Liver (tissue), 9 donors: ENCODE results near the gene ASB11. TPM values are rescaled to one million over a fixed set of nuclear protein-coding genes. Genes with fewer than 3 reads are reported as not detected.

ENCODE experiments used
- DNase-seq: peaks from one replicate; pipeline ENCODE4 v3.0.0-alpha.2; 2017; ENCODE audit warnings: low spot score
- H3K27ac ChIP-seq, 2 donors: one replicate each; pipeline ENCODE4 v1.7.0; 2013; ENCODE audit warnings: inconsistent platforms in 2 of 2, low read length in 2 of 2, control low read depth in 1 of 2, low read depth in 1 of 2, mild to moderate bottlenecking in 1 of 2
- H3K27me3 ChIP-seq, 4 donors: one replicate each; pipeline versions ENCODE4 v1.6.1 to v1.7.0; 2013; ENCODE audit warnings: low read length in 3 of 4, inconsistent platforms in 1 of 4, mild to moderate bottlenecking in 1 of 4, moderate library complexity in 1 of 4; ENCODE audit not compliant: control insufficient read depth in 4 of 4, insufficient read depth in 4 of 4
- H3K36me3 ChIP-seq, 4 donors: one replicate each; pipeline versions ENCODE4 v1.6.1 to v1.7.0; 2013; ENCODE audit warnings: low read length in 3 of 4, mild to moderate bottlenecking in 3 of 4, low read depth in 1 of 4, moderate library complexity in 1 of 4; ENCODE audit not compliant: control insufficient read depth in 4 of 4, insufficient read depth in 3 of 4
- H3K4me1 ChIP-seq, 4 donors: one replicate each; pipeline versions ENCODE4 v1.6.1 to v1.7.0; 2013; ENCODE audit warnings: low read length in 3 of 4, mild to moderate bottlenecking in 3 of 4, moderate library complexity in 1 of 4; ENCODE audit not compliant: control insufficient read depth in 4 of 4, insufficient read depth in 4 of 4
- H3K4me3 ChIP-seq, 3 donors: one replicate each; pipeline versions ENCODE4 v1.6.1 to v1.7.0; 2013; ENCODE audit warnings: low read length in 3 of 3, control low read depth in 1 of 3, low read depth in 1 of 3, mild to moderate bottlenecking in 1 of 3
- H3K9ac ChIP-seq, 2 donors: one replicate each; pipeline ENCODE4 v1.7.0; 2013; ENCODE audit warnings: low read length in 2 of 2, mild to moderate bottlenecking in 2 of 2, moderate library complexity in 2 of 2, control low read depth in 1 of 2, low read depth in 1 of 2
- H3K9me3 ChIP-seq, 4 donors: one replicate each; pipeline versions ENCODE4 v1.6.1 to v1.7.0; 2013; ENCODE audit warnings: low read length in 3 of 4; ENCODE audit not compliant: control insufficient read depth in 4 of 4
- EGR1 ChIP-seq, 2 donors: IDR thresholded peaks; 2 replicates each; pipeline ENCODE4 v1.6.1; 2016 to 2018; ENCODE audit warnings: antibody characterized with exemption in 2 of 2, low read depth in 2 of 2
- FOXA1 ChIP-seq: IDR thresholded peaks from 2 replicates; pipeline ENCODE4 v1.6.1; 2016; ENCODE audit warnings: antibody characterized with exemption
- FOXA2 ChIP-seq: IDR thresholded peaks from 2 replicates; pipeline ENCODE4 v1.6.1; 2016; ENCODE audit warnings: antibody characterized with exemption
- GABPA ChIP-seq, 2 donors: IDR thresholded peaks in 1 of 2; conservative IDR thresholded peaks in 1 of 2; 2 replicates each; pipeline ENCODE4 v1.6.1; 2016; ENCODE audit warnings: antibody characterized with exemption in 2 of 2, mild to moderate bottlenecking in 1 of 2, moderate library complexity in 1 of 2
- HNF4A ChIP-seq, 2 donors: conservative IDR thresholded peaks; 2 replicates each; pipeline ENCODE4 v1.6.1; 2016; ENCODE audit warnings: antibody characterized with exemption in 2 of 2, mild to moderate bottlenecking in 2 of 2
- HNF4G ChIP-seq: IDR thresholded peaks from 2 replicates; pipeline ENCODE4 v1.6.1; 2016; ENCODE audit warnings: antibody characterized with exemption
- JUND ChIP-seq, 2 donors: IDR thresholded peaks; 2 replicates each; pipeline ENCODE4 v1.6.1; 2016; ENCODE audit warnings: antibody characterized with exemption in 2 of 2
- NR2F2 ChIP-seq: IDR thresholded peaks from 2 replicates; pipeline ENCODE4 v1.6.1; 2016; ENCODE audit warnings: antibody characterized with exemption
- RAD21 ChIP-seq, 2 donors: IDR thresholded peaks; 2 replicates each; pipeline ENCODE4 v1.6.1; 2016; ENCODE audit warnings: antibody characterized with exemption in 2 of 2, mild to moderate bottlenecking in 2 of 2
- RXRA ChIP-seq, 2 donors: IDR thresholded peaks; 2 replicates each; pipeline ENCODE4 v1.6.1; 2017 to 2018; ENCODE audit warnings: antibody characterized with exemption in 2 of 2, mild to moderate bottlenecking in 1 of 2
- SP1 ChIP-seq: IDR thresholded peaks from 2 replicates; pipeline ENCODE4 v1.6.1; 2018; ENCODE audit warnings: antibody characterized with exemption, mild to moderate bottlenecking
- TAF1 ChIP-seq: conservative IDR thresholded peaks from 2 replicates; pipeline ENCODE4 v1.6.1; 2016; ENCODE audit warnings: antibody characterized with exemption, mild to moderate bottlenecking
- YY1 ChIP-seq: IDR thresholded peaks from 2 replicates; pipeline ENCODE4 v1.6.1; 2016; ENCODE audit warnings: antibody characterized with exemption, mild to moderate bottlenecking
- WGBS: extraction: QIAGEN DNeasy Blood & Tissue Kit; methylation state at CpG from one replicate; pipeline ENCODE4 v1.1.7; 2013; 5-methylcytosine and 5-hydroxymethylcytosine counted together
- polyA plus RNA-seq, 2 donors: library from polyadenylated mRNA; stranded (reverse) in 1 of 2; unstranded in 1 of 2; fragments of 200-250 nt in 1 of 2; fragments of >200 nt in 1 of 2; fragmentation: Nextera tagmentation in 1 of 2; extraction: Ambion mirVana in 1 of 2; gene quantifications; one replicate each; pipeline versions ENCODE4 v1.2.1 to v1.2.3, GENCODE V29; 2013 to 2015
- total RNA-seq, 2 donors: library from RNA; depleted of rRNA; stranded (reverse); fragments of >200 nt; gene quantifications; one replicate each; pipeline ENCODE4 v1.2.3, GENCODE V29; 2014
- TF ChIP-seq, protein P1 (sequence below): IDR thresholded peaks from 2 replicates; pipeline ENCODE4 v1.6.1; 2016; ENCODE audit warnings: antibody characterized with exemption
- TF ChIP-seq, protein P2 (sequence below): IDR thresholded peaks from 2 replicates; pipeline ENCODE4 v1.6.1; 2016; ENCODE audit warnings: antibody characterized with exemption, mild to moderate bottlenecking
- TF ChIP-seq, protein P3 (sequence below): fragments of 150-350 bp; IDR thresholded peaks from 2 replicates; pipeline ENCODE4 v1.5.1; 2017; ENCODE audit warnings: improper control_type of control experiment, low read depth, low read length; ENCODE audit not compliant: missing input control
- TF ChIP-seq, protein P4 (sequence below): IDR thresholded peaks from 2 replicates; pipeline ENCODE4 v1.6.1; 2016; ENCODE audit warnings: antibody characterized with exemption
- TF ChIP-seq, protein P5 (sequence below): IDR thresholded peaks from 2 replicates; pipeline ENCODE4 v1.6.1; 2016; ENCODE audit warnings: antibody characterized with exemption
- donor health status: healthy.
- donor health status: healthy.
- donor health status: healthy.
- donor health status: healthy.
- donor health status: healthy.

ASB11 gene
- total and polyA plus RNA-seq, 4 donors: 0.03 TPM; not detected in 3

DNA sequence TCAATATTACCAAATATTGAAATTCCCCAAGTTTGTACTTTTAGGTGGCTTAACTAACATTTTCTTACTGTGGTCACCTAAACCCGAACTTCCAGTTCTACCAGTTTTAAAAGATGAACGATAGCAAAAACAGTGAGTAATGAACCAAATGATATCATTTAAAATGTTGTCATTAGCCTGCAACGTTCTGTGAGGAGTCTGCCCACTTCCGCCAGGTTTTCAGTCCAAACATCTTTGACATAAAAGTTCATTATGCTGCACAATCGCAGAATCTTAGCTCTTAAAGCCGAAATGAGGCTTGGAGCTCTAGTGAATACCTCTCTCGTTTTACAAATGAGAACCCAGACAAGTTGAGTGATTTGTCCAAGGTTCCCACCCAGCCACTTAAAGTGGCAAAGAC, 19.1 kb upstream of the ASB11 start:
- H3K36me3 ChIP-seq: peaks cover 0 to 4% (median 0%) of the 10 kb centered on the region in 4 donors
- TF ChIP-seq TAF1: no peak
- TF ChIP-seq HNF4A (conservative IDR thresholded peaks at IDR 0.05): no peak
- no peak for TF ChIP-seq EGR1 (IDR thresholded peaks at IDR 0.05; ENCODE audit: low read depth in 2 of 2)
- TF ChIP-seq, protein P1, sequence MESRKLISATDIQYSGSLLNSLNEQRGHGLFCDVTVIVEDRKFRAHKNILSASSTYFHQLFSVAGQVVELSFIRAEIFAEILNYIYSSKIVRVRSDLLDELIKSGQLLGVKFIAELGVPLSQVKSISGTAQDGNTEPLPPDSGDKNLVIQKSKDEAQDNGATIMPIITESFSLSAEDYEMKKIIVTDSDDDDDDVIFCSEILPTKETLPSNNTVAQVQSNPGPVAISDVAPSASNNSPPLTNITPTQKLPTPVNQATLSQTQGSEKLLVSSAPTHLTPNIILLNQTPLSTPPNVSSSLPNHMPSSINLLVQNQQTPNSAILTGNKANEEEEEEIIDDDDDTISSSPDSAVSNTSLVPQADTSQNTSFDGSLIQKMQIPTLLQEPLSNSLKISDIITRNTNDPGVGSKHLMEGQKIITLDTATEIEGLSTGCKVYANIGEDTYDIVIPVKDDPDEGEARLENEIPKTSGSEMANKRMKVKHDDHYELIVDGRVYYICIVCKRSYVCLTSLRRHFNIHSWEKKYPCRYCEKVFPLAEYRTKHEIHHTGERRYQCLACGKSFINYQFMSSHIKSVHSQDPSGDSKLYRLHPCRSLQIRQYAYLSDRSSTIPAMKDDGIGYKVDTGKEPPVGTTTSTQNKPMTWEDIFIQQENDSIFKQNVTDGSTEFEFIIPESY: no peak
- no peak for TF ChIP-seq RXRA (IDR thresholded peaks at IDR 0.05)
- no peak for TF ChIP-seq GABPA (IDR thresholded peaks at IDR 0.05 in 1 of 2, conservative IDR thresholded peaks at IDR 0.05 in 1 of 2)
- TF ChIP-seq NR2F2: no peak
- no peak for TF ChIP-seq YY1
- no peak for TF ChIP-seq JUND (IDR thresholded peaks at IDR 0.05)
- H3K27ac ChIP-seq: peak overlapping the region; percentile 89 to 92
- DNase-seq: no peak
- peaks cover 0 to 5% (median 0%) of the 10 kb centered on the region in 4 donors for H3K4me1 ChIP-seq
- H3K27me3 ChIP-seq: peaks cover 0 to 2% (median 0%) of the 10 kb centered on the region in 4 donors
- H3K4me3 ChIP-seq: peak overlapping the region; percentile 79 to 90 (median 87)
- 4% methylated on average over 7 of the region's 7 CpGs for WGBS
- no peaks in the 10 kb centered on the region for H3K9me3 ChIP-seq
- peak overlapping the region; percentile 88 to 90 for H3K9ac ChIP-seq

DNA sequence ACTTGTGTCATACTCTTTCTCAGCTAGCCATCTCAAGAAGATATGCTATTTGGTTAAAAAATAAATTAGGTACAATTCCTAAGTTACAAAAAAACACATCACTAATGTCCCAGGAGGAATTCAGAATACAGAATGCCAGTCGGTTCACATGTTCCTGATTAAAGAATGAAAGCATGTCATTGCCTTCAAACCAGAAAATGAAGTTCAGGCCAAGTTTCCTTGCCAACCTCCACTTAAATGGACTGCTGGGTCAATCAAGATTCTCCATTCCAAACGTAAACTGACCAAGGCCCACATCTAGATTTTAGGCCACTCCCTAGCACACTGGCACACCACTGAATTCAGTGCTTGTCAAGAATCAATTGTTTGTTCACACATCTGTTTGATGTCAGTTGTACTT, 13.4 kb upstream of the ASB11 start:
- no peak for DNase-seq
- no peak for TF ChIP-seq HNF4G
- TF ChIP-seq FOXA1: no peak
- TF ChIP-seq NR2F2: no peak
- no peak for TF ChIP-seq GABPA (IDR thresholded peaks at IDR 0.05 in 1 of 2, conservative IDR thresholded peaks at IDR 0.05 in 1 of 2)
- TF ChIP-seq, protein P2, sequence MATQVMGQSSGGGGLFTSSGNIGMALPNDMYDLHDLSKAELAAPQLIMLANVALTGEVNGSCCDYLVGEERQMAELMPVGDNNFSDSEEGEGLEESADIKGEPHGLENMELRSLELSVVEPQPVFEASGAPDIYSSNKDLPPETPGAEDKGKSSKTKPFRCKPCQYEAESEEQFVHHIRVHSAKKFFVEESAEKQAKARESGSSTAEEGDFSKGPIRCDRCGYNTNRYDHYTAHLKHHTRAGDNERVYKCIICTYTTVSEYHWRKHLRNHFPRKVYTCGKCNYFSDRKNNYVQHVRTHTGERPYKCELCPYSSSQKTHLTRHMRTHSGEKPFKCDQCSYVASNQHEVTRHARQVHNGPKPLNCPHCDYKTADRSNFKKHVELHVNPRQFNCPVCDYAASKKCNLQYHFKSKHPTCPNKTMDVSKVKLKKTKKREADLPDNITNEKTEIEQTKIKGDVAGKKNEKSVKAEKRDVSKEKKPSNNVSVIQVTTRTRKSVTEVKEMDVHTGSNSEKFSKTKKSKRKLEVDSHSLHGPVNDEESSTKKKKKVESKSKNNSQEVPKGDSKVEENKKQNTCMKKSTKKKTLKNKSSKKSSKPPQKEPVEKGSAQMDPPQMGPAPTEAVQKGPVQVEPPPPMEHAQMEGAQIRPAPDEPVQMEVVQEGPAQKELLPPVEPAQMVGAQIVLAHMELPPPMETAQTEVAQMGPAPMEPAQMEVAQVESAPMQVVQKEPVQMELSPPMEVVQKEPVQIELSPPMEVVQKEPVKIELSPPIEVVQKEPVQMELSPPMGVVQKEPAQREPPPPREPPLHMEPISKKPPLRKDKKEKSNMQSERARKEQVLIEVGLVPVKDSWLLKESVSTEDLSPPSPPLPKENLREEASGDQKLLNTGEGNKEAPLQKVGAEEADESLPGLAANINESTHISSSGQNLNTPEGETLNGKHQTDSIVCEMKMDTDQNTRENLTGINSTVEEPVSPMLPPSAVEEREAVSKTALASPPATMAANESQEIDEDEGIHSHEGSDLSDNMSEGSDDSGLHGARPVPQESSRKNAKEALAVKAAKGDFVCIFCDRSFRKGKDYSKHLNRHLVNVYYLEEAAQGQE: no peak
- no peak for TF ChIP-seq EGR1 (IDR thresholded peaks at IDR 0.05; ENCODE audit: low read depth in 2 of 2)
- TF ChIP-seq RAD21 (IDR thresholded peaks at IDR 0.05): no peak
- TF ChIP-seq, protein P3, sequence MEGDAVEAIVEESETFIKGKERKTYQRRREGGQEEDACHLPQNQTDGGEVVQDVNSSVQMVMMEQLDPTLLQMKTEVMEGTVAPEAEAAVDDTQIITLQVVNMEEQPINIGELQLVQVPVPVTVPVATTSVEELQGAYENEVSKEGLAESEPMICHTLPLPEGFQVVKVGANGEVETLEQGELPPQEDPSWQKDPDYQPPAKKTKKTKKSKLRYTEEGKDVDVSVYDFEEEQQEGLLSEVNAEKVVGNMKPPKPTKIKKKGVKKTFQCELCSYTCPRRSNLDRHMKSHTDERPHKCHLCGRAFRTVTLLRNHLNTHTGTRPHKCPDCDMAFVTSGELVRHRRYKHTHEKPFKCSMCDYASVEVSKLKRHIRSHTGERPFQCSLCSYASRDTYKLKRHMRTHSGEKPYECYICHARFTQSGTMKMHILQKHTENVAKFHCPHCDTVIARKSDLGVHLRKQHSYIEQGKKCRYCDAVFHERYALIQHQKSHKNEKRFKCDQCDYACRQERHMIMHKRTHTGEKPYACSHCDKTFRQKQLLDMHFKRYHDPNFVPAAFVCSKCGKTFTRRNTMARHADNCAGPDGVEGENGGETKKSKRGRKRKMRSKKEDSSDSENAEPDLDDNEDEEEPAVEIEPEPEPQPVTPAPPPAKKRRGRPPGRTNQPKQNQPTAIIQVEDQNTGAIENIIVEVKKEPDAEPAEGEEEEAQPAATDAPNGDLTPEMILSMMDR: no peak
- no peak for TF ChIP-seq SP1
- TF ChIP-seq, protein P4, sequence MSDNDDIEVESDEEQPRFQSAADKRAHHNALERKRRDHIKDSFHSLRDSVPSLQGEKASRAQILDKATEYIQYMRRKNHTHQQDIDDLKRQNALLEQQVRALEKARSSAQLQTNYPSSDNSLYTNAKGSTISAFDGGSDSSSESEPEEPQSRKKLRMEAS: no peak
- TF ChIP-seq, protein P1: no peak
- TF ChIP-seq JUND (IDR thresholded peaks at IDR 0.05): no peak
- TF ChIP-seq, protein P5, sequence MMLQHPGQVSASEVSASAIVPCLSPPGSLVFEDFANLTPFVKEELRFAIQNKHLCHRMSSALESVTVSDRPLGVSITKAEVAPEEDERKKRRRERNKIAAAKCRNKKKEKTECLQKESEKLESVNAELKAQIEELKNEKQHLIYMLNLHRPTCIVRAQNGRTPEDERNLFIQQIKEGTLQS: no peak
- no peak for TF ChIP-seq FOXA2
- Histone ChIP-seq H3K27ac (no peak overlapping the region), H3K27me3 (no peaks in the 10 kb centered on the region), H3K4me1 (no peaks in the 10 kb centered on the region), H3K36me3 (peaks cover 0 to 9% (median 2%) of the 10 kb centered on the region in 4 donors), H3K4me3 (no peak overlapping the region), H3K9ac (no peak overlapping the region), H3K9me3 (no peaks in the 10 kb centered on the region)
- WGBS: 71% methylated on average over 2 of the region's 2 CpGs
